Ishikawa (cell line): Measurements from ENCODE around the gene CAMK1D.

Experiments used
- CEBPB ChIP-seq: IDR thresholded peaks from 2 replicates; pipeline ENCODE4 v1.6.1; 2012
- CREB1 ChIP-seq: IDR thresholded peaks from 2 replicates; pipeline ENCODE4 v1.6.1; 2012; ENCODE audit warnings: low read depth
- EGR1 ChIP-seq: IDR thresholded peaks from 2 replicates; pipeline ENCODE4 v1.6.1; 2012
- EP300 ChIP-seq: IDR thresholded peaks from 2 replicates; pipeline ENCODE4 v1.6.1; 2012; ENCODE audit warnings: borderline replicate concordance
- MAX ChIP-seq: IDR thresholded peaks from 2 replicates; pipeline ENCODE4 v1.6.1; 2012
- NFIC ChIP-seq: IDR thresholded peaks from 2 replicates; pipeline ENCODE4 v1.6.1; 2012
- RAD21 ChIP-seq: IDR thresholded peaks from 2 replicates; pipeline ENCODE4 v1.6.1; 2012; ENCODE audit warnings: low read depth
- TAF1 ChIP-seq: IDR thresholded peaks from 2 replicates; pipeline ENCODE4 v1.6.1; 2012; ENCODE audit warnings: low read depth, mild to moderate bottlenecking
- TCF12 ChIP-seq: IDR thresholded peaks from 2 replicates; pipeline ENCODE4 v1.6.1; 2012; ENCODE audit warnings: low read depth
- TEAD4 ChIP-seq: IDR thresholded peaks from 2 replicates; pipeline ENCODE4 v1.6.1; 2012
- YY1 ChIP-seq: IDR thresholded peaks from 2 replicates; pipeline ENCODE4 v1.6.1; 2012; ENCODE audit warnings: low read depth
- ZBTB7A ChIP-seq: IDR thresholded peaks from 2 replicates; pipeline ENCODE4 v1.6.1; 2012; ENCODE audit warnings: low read depth
- TF ChIP-seq, protein P1 (sequence below): IDR thresholded peaks from 2 replicates; pipeline ENCODE4 v1.6.1; 2012; ENCODE audit warnings: low read depth, mild to moderate bottlenecking
- TF ChIP-seq, protein P2 (sequence below): IDR thresholded peaks from 2 replicates; pipeline ENCODE4 v1.6.1; 2012

DNA sequence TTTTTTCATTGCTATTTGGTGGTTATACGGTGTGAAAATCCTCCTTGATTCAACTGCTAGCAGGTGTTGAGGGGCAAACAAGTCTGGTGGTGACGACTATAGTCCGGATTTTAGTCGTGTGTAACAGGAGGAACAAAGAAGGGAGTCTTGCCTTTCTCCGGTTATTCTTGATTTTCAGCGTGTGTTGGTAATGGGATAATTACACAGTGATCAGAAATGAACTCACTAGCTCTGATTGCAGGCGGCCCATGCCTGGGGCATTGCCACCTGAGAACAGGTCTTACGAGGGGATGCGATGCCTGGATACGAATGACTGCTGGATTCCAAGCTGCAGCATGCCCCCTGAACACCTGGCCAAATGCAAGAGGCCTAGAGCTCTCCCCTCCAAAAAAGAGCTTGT, 72.8 kb downstream of the CAMK1D start:
- TF ChIP-seq MAX (no peak), TCF12 (no peak), NFIC (no peak), RAD21 (no peak), EGR1 (no peak), TAF1 (no peak), ZBTB7A (no peak), YY1 (no peak), TEAD4 (no peak), CEBPB (no peak), EP300 (no peak), CREB1 (no peak)
- TF ChIP-seq, protein P1, sequence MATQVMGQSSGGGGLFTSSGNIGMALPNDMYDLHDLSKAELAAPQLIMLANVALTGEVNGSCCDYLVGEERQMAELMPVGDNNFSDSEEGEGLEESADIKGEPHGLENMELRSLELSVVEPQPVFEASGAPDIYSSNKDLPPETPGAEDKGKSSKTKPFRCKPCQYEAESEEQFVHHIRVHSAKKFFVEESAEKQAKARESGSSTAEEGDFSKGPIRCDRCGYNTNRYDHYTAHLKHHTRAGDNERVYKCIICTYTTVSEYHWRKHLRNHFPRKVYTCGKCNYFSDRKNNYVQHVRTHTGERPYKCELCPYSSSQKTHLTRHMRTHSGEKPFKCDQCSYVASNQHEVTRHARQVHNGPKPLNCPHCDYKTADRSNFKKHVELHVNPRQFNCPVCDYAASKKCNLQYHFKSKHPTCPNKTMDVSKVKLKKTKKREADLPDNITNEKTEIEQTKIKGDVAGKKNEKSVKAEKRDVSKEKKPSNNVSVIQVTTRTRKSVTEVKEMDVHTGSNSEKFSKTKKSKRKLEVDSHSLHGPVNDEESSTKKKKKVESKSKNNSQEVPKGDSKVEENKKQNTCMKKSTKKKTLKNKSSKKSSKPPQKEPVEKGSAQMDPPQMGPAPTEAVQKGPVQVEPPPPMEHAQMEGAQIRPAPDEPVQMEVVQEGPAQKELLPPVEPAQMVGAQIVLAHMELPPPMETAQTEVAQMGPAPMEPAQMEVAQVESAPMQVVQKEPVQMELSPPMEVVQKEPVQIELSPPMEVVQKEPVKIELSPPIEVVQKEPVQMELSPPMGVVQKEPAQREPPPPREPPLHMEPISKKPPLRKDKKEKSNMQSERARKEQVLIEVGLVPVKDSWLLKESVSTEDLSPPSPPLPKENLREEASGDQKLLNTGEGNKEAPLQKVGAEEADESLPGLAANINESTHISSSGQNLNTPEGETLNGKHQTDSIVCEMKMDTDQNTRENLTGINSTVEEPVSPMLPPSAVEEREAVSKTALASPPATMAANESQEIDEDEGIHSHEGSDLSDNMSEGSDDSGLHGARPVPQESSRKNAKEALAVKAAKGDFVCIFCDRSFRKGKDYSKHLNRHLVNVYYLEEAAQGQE: no peak
- TF ChIP-seq, protein P2, sequence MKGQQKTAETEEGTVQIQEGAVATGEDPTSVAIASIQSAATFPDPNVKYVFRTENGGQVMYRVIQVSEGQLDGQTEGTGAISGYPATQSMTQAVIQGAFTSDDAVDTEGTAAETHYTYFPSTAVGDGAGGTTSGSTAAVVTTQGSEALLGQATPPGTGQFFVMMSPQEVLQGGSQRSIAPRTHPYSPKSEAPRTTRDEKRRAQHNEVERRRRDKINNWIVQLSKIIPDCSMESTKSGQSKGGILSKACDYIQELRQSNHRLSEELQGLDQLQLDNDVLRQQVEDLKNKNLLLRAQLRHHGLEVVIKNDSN: no peak
